GM23338 (cell line): ENCODE results near the gene AJM1. TPM values are rescaled to one million over a fixed set of nuclear protein-coding genes. Genes with fewer than 3 reads are reported as not detected.
"Not testable (repeated sequence)": the region's sequence is repeated elsewhere in the genome, so short reads cannot be mapped to it uniquely, and the experiment has no call there.

Source experiments
- ATAC-seq: fragments of 200-7000 bp; cut with Tn5 transposase; 3 replicates; pipeline ENCODE4 v1.9.1; 2020
- DNase-seq: peaks from one replicate; pipeline ENCODE4 v3.0.0-alpha.2; 2015; ENCODE audit warnings: low spot score
- H2AFZ ChIP-seq: fragments of 200-600 bp; sonication (generic); 2 replicates; pipeline ENCODE4 v1.8.0; 2016; ENCODE audit warnings: antibody characterized with exemption, mild to moderate bottlenecking, moderate library complexity
- H3F3A ChIP-seq: fragments of 200-600 bp; sonication (generic); replicated peaks from 2 replicates; pipeline ENCODE4 v1.8.0; 2017; ENCODE audit warnings: antibody characterized with exemption, mixed run types, low read depth
- H3K27ac ChIP-seq: fragments of 200-600 bp; sonication (generic); 2 replicates; pipeline ENCODE4 v1.6.1; 2016; ENCODE audit warnings: low read depth
- H3K27me3 ChIP-seq: fragments of 200-600 bp; sonication (generic); 2 replicates; pipeline ENCODE4 v1.8.0; 2016; ENCODE audit warnings: mild to moderate bottlenecking, mixed run types, moderate library complexity; ENCODE audit not compliant: insufficient read depth
- H3K36me3 ChIP-seq: fragments of 200-600 bp; sonication (generic); 2 replicates; pipeline ENCODE4 v1.8.0; 2016; ENCODE audit warnings: mild to moderate bottlenecking; ENCODE audit not compliant: insufficient read depth
- H3K4me1 ChIP-seq: fragments of 200-600 bp; sonication (generic); 2 replicates; pipeline ENCODE4 v1.8.0; 2016; ENCODE audit warnings: mild to moderate bottlenecking, moderate library complexity; ENCODE audit not compliant: insufficient read depth
- H3K4me2 ChIP-seq: fragments of 200-600 bp; sonication (generic); 2 replicates; pipeline ENCODE4 v1.7.1; 2017; ENCODE audit warnings: mixed run types
- H3K4me3 ChIP-seq: fragments of 200-600 bp; sonication (generic); 2 replicates; pipeline ENCODE4 v1.6.1; 2016; ENCODE audit warnings: mixed run types
- H3K79me2 ChIP-seq: fragments of 200-600 bp; sonication (generic); replicated peaks from 2 replicates; pipeline ENCODE4 v1.8.0; 2017; ENCODE audit warnings: mild to moderate bottlenecking; ENCODE audit not compliant: insufficient read depth
- H3K9me2 ChIP-seq: fragments of 200-600 bp; sonication (generic); 2 replicates; pipeline ENCODE4 v1.8.0; 2017; ENCODE audit not compliant: insufficient read depth
- H4K20me1 ChIP-seq: fragments of 200-600 bp; sonication (generic); replicated peaks from 2 replicates; pipeline ENCODE4 v1.8.0; 2017; ENCODE audit warnings: mild to moderate bottlenecking; ENCODE audit not compliant: insufficient read depth
- H3K27ac Mint-ChIP-seq: 2 replicates; pipeline ENCODE4 v1.8.0; 2020; ENCODE audit warnings: inconsistent platforms, mild to moderate bottlenecking, moderate library complexity, mixed read lengths
- H3K27me3 Mint-ChIP-seq: 3 replicates; pipeline ENCODE4 v1.8.0; 2022; ENCODE audit warnings: low read depth, mild to moderate bottlenecking, moderate library complexity, mixed read lengths, inconsistent platforms; ENCODE audit not compliant: insufficient read depth, poor library complexity
- H3K36me3 Mint-ChIP-seq: 3 replicates; pipeline ENCODE4 v1.8.0; 2021; ENCODE audit warnings: low read depth, mild to moderate bottlenecking, inconsistent platforms, moderate library complexity, mixed read lengths
- H3K4me1 Mint-ChIP-seq: 3 replicates; pipeline ENCODE4 v1.8.0; 2020; ENCODE audit warnings: mild to moderate bottlenecking, inconsistent platforms, mixed read lengths
- H3K4me3 Mint-ChIP-seq: 3 replicates; pipeline ENCODE4 v1.8.0; 2021; ENCODE audit warnings: moderate library complexity, mild to moderate bottlenecking, inconsistent platforms, mixed read lengths
- H3K9me3 Mint-ChIP-seq: 3 replicates; pipeline ENCODE4 v1.8.0; 2020; ENCODE audit warnings: moderate library complexity, mild to moderate bottlenecking, inconsistent platforms, mixed read lengths
- CREB1 ChIP-seq: fragments of 250-450 bp; sonication (Bioruptor Pico); IDR thresholded peaks from 2 replicates; pipeline ENCODE4 v1.5.0; 2020; ENCODE audit warnings: low read depth, mild to moderate bottlenecking, moderate library complexity
- ETS1 ChIP-seq: IDR thresholded peaks from 2 replicates; pipeline ENCODE4 v1.6.1; 2016; ENCODE audit warnings: antibody characterized with exemption
- EZH2 ChIP-seq: fragments of 200-600 bp; sonication (generic); IDR thresholded peaks from one replicate; pipeline ENCODE4 v1.8.0; 2017; ENCODE audit warnings: antibody characterized with exemption, mild to moderate bottlenecking, low read depth; ENCODE audit not compliant: unreplicated experiment
- EZH2phosphoT487 ChIP-seq: fragments of 200-600 bp; sonication (generic); IDR thresholded peaks from one replicate; pipeline ENCODE4 v1.8.1; 2018; ENCODE audit warnings: antibody characterized with exemption; ENCODE audit not compliant: unreplicated experiment
- JUNB ChIP-seq: IDR thresholded peaks from one replicate; pipeline ENCODE4 v1.6.1; 2016; ENCODE audit warnings: antibody characterized with exemption; ENCODE audit not compliant: unreplicated experiment
- NANOG ChIP-seq: IDR thresholded peaks from 2 replicates; pipeline ENCODE4 v1.6.1; 2016; ENCODE audit warnings: antibody characterized with exemption, borderline replicate concordance
- POLR2AphosphoS5 ChIP-seq: IDR thresholded peaks from 2 replicates; pipeline ENCODE4 v1.6.1; 2016; ENCODE audit warnings: antibody characterized with exemption, low read depth
- REST ChIP-seq: IDR thresholded peaks from one replicate; pipeline ENCODE4 v1.6.1; 2018; ENCODE audit warnings: antibody characterized with exemption; ENCODE audit not compliant: unreplicated experiment
- STAT1 ChIP-seq: IDR thresholded peaks from one replicate; pipeline ENCODE4 v1.6.1; 2016; ENCODE audit warnings: antibody characterized with exemption; ENCODE audit not compliant: unreplicated experiment
- ZNF114 ChIP-seq: fragments of 250-450 bp; sonication (Bioruptor Pico); IDR thresholded peaks from 2 replicates; pipeline ENCODE4 v1.5.0; 2020; ENCODE audit warnings: mild to moderate bottlenecking, moderate library complexity
- ZNF331 ChIP-seq: fragments of 250-450 bp; sonication (Bioruptor Pico); IDR thresholded peaks from 2 replicates; pipeline ENCODE4 v1.5.0; 2020; ENCODE audit warnings: low read depth, mild to moderate bottlenecking, moderate library complexity
- polyA plus RNA-seq: library from polyadenylated mRNA; unstranded; fragments of >200 nt; fragmentation: Nextera tagmentation; extraction: Ambion mirVana; gene quantifications from 2 replicates; pipeline ENCODE4 v1.2.1, GENCODE V29; 2016
- total RNA-seq: library from RNA; depleted of rRNA; stranded (reverse); fragments of >200 nt; shearing (Covaris generic); gene quantifications from 2 replicates; pipeline ENCODE4 v1.2.3, GENCODE V29; 2014

The AJM1 gene
- total and polyA plus RNA-seq, 2 experiments from 2014 or later, result 0.36 to 0.49 TPM

GRCh38 chr9:136837146-136837855, 5.0 kb upstream of the AJM1 start:
- DNase-seq (no peak), ATAC-seq (no peak)
- H2AFZ ChIP-seq, result no peak overlapping the region
- H3K27me3 ChIP-seq, result no peaks in the 10 kb centered on the region
- Mint-ChIP-seq H3K27ac (no peak overlapping the region), H3K36me3 (peaks cover 21% of the 10 kb centered on the region), H3K4me3 (no peak overlapping the region), H3K4me1 (peaks cover 22% of the 10 kb centered on the region), H3K9me3 (no peaks in the 10 kb centered on the region; the same call in 1 of the 3 replicates), H3K27me3 (peaks cover 37% of the 10 kb centered on the region)
- no peaks in the 10 kb centered on the region for H3K79me2 ChIP-seq
- no peaks in the 10 kb centered on the region for H3K36me3 ChIP-seq
- H3K4me2 ChIP-seq, result no peak overlapping the region
- 0 out of 2 replicates have a peak, but pooled peaks cover 6% of the 10 kb centered on the region for H4K20me1 ChIP-seq
- no peaks in the 10 kb centered on the region for H3F3A ChIP-seq
- H3K27ac ChIP-seq, result no peak overlapping the region
- H3K4me1 ChIP-seq, result peaks cover 11% of the 10 kb centered on the region; the same call in 1 of the 2 replicates
- no peaks in the 10 kb centered on the region for H3K9me2 ChIP-seq
- no peak overlapping the region for H3K4me3 ChIP-seq
- TF ChIP-seq POLR2AphosphoS5 (no peak), STAT1 (no peak), JUNB (no peak), ETS1 (no peak), NANOG (no peak), ZNF114 (CRISPR knock-in tag) (no peak), ZNF331 (no peak), REST (no peak), CREB1 (CRISPR knock-in tag) (no peak), EZH2 (no peak), EZH2phosphoT487 (no peak)

GRCh38 chr9:136837856-136838277, 4.4 kb upstream of the AJM1 start:
- not testable (repeated sequence) for H3K27ac ChIP-seq, H3K9me2 ChIP-seq, DNase-seq, H2AFZ ChIP-seq, H3K27me3 ChIP-seq, H3K9me3 Mint-ChIP-seq, H3K4me3 ChIP-seq, H3K79me2 ChIP-seq, ATAC-seq, H3K36me3 ChIP-seq, H3K4me3 Mint-ChIP-seq, H3K27ac Mint-ChIP-seq, H3K4me2 ChIP-seq, H4K20me1 ChIP-seq, H3F3A ChIP-seq
- Mint-ChIP-seq H3K36me3 (peaks cover 18% of the 10 kb centered on the region), H3K27me3 (peaks cover 39% of the 10 kb centered on the region), H3K4me1 (peaks cover 22% of the 10 kb centered on the region)
- H3K4me1 ChIP-seq, result peaks cover 11% of the 10 kb centered on the region; the same call in 1 of the 2 replicates
